OCI-LY3 (cell line): Measurements from ENCODE around the gene TMC2.

ENCODE experiments used
- H2AFZ ChIP-seq: fragments of 200-600, 300-600 bp; shearing (Covaris generic); 2 replicates; pipeline ENCODE4 v1.6.0; 2014; ENCODE audit warnings: antibody characterized with exemption, low read depth, low read length
- H3K27ac ChIP-seq: fragments of 200-600, 300-600 bp; sonication (generic); 2 replicates; pipeline ENCODE4 v1.5.1; 2014; ENCODE audit warnings: mild to moderate bottlenecking, low read length, moderate library complexity, mixed read lengths
- H3K27me3 ChIP-seq: fragments of 200-600, 300-600 bp; sonication (generic); 2 replicates; pipeline ENCODE4 v1.6.1; 2014; ENCODE audit warnings: low read depth, low read length, mixed read lengths
- H3K36me3 ChIP-seq: fragments of 200-600, 300-600 bp; sonication (generic); replicated peaks from 2 replicates; pipeline ENCODE3; 2014; ENCODE audit warnings: low read depth, low read length, mixed read lengths
- H3K4me1 ChIP-seq: fragments of 300-600, 200-600 bp; sonication (generic); 2 replicates; pipeline ENCODE4 v1.6.1; 2014; ENCODE audit warnings: low read length, mixed read lengths
- H3K4me2 ChIP-seq: fragments of 200-600, 300-600 bp; sonication (generic); 2 replicates; pipeline ENCODE4 v1.6.1; 2014; ENCODE audit warnings: low read length, mixed read lengths
- H3K4me3 ChIP-seq: fragments of 300-600, 200-600 bp; sonication (generic); 2 replicates; pipeline ENCODE4 v1.5.1; 2014; ENCODE audit warnings: antibody characterized with exemption, mild to moderate bottlenecking, low read length, moderate library complexity
- H3K79me2 ChIP-seq: fragments of 300-600, 200-600 bp; shearing (Covaris generic); 2 replicates; pipeline ENCODE4 v1.6.1; 2014; ENCODE audit warnings: mild to moderate bottlenecking, low read length, mixed read lengths
- H3K9ac ChIP-seq: fragments of 300-600, 200-600 bp; shearing (Covaris generic); 2 replicates; pipeline ENCODE4 v1.6.0; 2014; ENCODE audit warnings: mild to moderate bottlenecking, low read length, moderate library complexity
- H3K9me3 ChIP-seq: fragments of 200-600, 300-600 bp; shearing (Covaris generic); 2 replicates; pipeline ENCODE4 v1.6.1; 2014; ENCODE audit warnings: low read length, mixed read lengths; ENCODE audit not compliant: insufficient read depth
- H4K20me1 ChIP-seq: fragments of 200-600, 300-600 bp; sonication (generic); 2 replicates; pipeline ENCODE4 v1.6.1; 2016; ENCODE audit warnings: low read length, mixed read lengths; ENCODE audit not compliant: insufficient read depth
- CTCF ChIP-seq: fragments of 200-600, 300-600 bp; sonication (generic); IDR thresholded peaks from 2 replicates; pipeline ENCODE4 v1.5.1; 2014; ENCODE audit warnings: antibody characterized with exemption, low read length, low read depth
- EZH2phosphoT487 ChIP-seq: fragments of 200-600 bp; shearing (Covaris generic); IDR thresholded peaks from 2 replicates; pipeline ENCODE4 v1.6.1; 2018; ENCODE audit warnings: antibody characterized with exemption, mixed run types, low read depth

The TMC2 gene

GRCh38 chr20:2538356-2538755 lies 2.0 kb downstream of the TMC2 start:
- H2AFZ ChIP-seq: no peak overlapping the region
- peaks cover 8% of the 10 kb centered on the region for H3K4me1 ChIP-seq
- H3K4me3 ChIP-seq: no peak overlapping the region
- H4K20me1 ChIP-seq: no peaks in the 10 kb centered on the region
- H3K4me2 ChIP-seq: no peak overlapping the region
- H3K9me3 ChIP-seq: no peaks in the 10 kb centered on the region
- no peaks in the 10 kb centered on the region for H3K79me2 ChIP-seq
- no peak overlapping the region for H3K9ac ChIP-seq
- TF ChIP-seq CTCF (no peak), EZH2phosphoT487 (no peak)
- H3K27me3 ChIP-seq: peaks cover 63% of the 10 kb centered on the region
- H3K36me3 ChIP-seq: no peaks in the 10 kb centered on the region
- H3K27ac ChIP-seq: no peak overlapping the region

GRCh38 chr20:2538931-2539720 lies 2.8 kb downstream of the TMC2 start:
- Histone ChIP-seq H3K9me3 (no peaks in the 10 kb centered on the region), H3K36me3 (no peaks in the 10 kb centered on the region), H2AFZ (no peak overlapping the region), H4K20me1 (no peaks in the 10 kb centered on the region), H3K4me2 (no peak overlapping the region), H3K27ac (no peak overlapping the region), H3K4me1 (peaks cover 8% of the 10 kb centered on the region), H3K4me3 (no peak overlapping the region), H3K9ac (no peak overlapping the region), H3K79me2 (no peaks in the 10 kb centered on the region), H3K27me3 (peaks cover 61% of the 10 kb centered on the region)
- TF ChIP-seq CTCF (no peak), EZH2phosphoT487 (no peak)

GRCh38 chr20:2541940-2542339 lies 5.6 kb downstream of the TMC2 start:
- H3K9me3 ChIP-seq: no peaks in the 10 kb centered on the region
- H2AFZ ChIP-seq: no peak overlapping the region
- H3K27me3 ChIP-seq: peaks cover 51% of the 10 kb centered on the region
- no peak overlapping the region for H3K27ac ChIP-seq
- no peaks in the 10 kb centered on the region for H3K36me3 ChIP-seq
- H3K4me1 ChIP-seq: peaks cover 3% of the 10 kb centered on the region; the same call in 1 of the 2 replicates
- no peak overlapping the region for H3K4me3 ChIP-seq
- H3K4me2 ChIP-seq: no peak overlapping the region
- no peaks in the 10 kb centered on the region for H4K20me1 ChIP-seq
- no peaks in the 10 kb centered on the region for H3K79me2 ChIP-seq
- H3K9ac ChIP-seq: no peak overlapping the region
- TF ChIP-seq CTCF (no peak), EZH2phosphoT487 (no peak)

DNA sequence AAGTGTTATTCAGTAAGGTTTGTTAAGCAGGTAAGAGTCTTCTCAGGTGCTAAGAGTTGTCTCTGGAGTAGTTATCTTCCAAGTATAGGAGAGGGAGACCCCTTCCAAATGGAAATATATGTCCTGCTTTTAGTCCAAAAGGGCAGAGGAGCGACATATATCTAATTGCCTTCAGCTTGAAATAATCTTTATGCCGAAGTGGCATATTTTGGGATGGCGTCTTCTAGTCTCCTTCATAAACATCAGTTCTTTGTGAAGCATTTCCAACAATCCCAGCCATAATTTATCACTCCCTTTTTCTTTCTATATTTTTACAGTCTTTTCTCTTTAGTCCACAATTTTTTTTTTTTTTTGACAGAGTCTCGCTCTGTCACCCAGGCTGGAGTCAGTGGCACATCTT lies 6.0 kb downstream of the TMC2 start:
- Histone ChIP-seq H3K4me2 (no peak overlapping the region), H3K36me3 (no peaks in the 10 kb centered on the region), H2AFZ (no peak overlapping the region), H4K20me1 (no peaks in the 10 kb centered on the region), H3K4me3 (no peak overlapping the region), H3K9ac (no peak overlapping the region), H3K9me3 (no peaks in the 10 kb centered on the region), H3K27me3 (peaks cover 53% of the 10 kb centered on the region), H3K79me2 (no peaks in the 10 kb centered on the region), H3K4me1 (peaks cover 3% of the 10 kb centered on the region; the same call in 1 of the 2 replicates), H3K27ac (no peak overlapping the region)
- TF ChIP-seq CTCF (no peak), EZH2phosphoT487 (no peak)
